Measurements from ENCODE around the gene TMEM176B.

DNA sequence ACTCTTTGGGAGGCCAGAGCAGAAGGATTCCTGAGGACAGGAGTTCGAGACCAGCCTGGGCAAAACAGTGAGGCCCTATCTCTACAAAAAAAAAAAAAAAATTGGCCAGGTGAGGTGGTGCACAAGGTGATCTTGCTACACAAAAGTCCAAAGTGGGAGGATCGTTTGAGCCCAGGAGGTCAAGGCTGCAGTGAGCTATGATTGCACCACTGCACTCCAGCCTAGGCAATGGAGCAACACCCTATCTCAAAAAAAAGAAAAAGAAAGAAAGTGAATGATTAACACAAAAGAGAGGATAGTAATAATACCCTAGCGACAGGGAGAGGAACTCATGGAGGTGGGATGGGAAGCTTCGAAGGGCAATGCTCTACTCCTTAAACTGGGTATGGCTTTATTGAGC is 30.4 kb downstream of the TMEM176B start:
- TF ChIP-seq POLR2AphosphoS5 (IDR thresholded peaks at IDR 0.05; ENCODE audit: borderline replicate concordance, low read depth, low read length) = no peak
- no peak for TF ChIP-seq EZH2 (IDR thresholded peaks at IDR 0.05)
